Right atrium auricular region (tissue), 2 donors: ENCODE data around the gene ETF1. TPM values are rescaled to one million over a fixed set of nuclear protein-coding genes. Genes with fewer than 3 reads are reported as not detected.

ENCODE experiments used
- DNase-seq: peaks from one replicate; pipeline ENCODE4 v3.0.0-alpha.2; 2019; ENCODE audit warnings: low spot score
- H3K27ac ChIP-seq, 2 donors: fragments of 200-600 bp; sonication (generic); 1 replicate in 1 of 2; 2 replicates in 1 of 2; pipeline ENCODE4 v1.5.1; 2016 to 2019
- H3K27me3 ChIP-seq, 2 donors: fragments of 200-600 bp; sonication (generic); one replicate each; pipeline versions ENCODE4 v1.5.1 to v1.6.0; 2017 to 2019
- H3K36me3 ChIP-seq: fragments of 200-600 bp; sonication (generic); one replicate; pipeline ENCODE4 v1.5.1; 2016
- H3K4me1 ChIP-seq, 2 donors: fragments of 200-600 bp; sonication (generic); one replicate each; pipeline versions ENCODE4 v1.5.1 to v1.6.0; 2017 to 2019
- H3K4me3 ChIP-seq, 2 donors: fragments of 200-600 bp; sonication (generic); 1 replicate in 1 of 2; 2 replicates in 1 of 2; pipeline ENCODE4 v1.5.1; 2017 to 2019; ENCODE audit warnings: mild to moderate bottlenecking in 1 of 2, moderate library complexity in 1 of 2
- H3K9me3 ChIP-seq, 2 donors: fragments of 200-600 bp; sonication (generic); one replicate each; pipeline ENCODE4 v1.5.1; 2019
- CTCF ChIP-seq, 2 donors: fragments of 200-600 bp; sonication (generic); IDR thresholded peaks; one replicate each; pipeline ENCODE4 v1.5.1; 2019; ENCODE audit warnings: antibody characterized with exemption in 2 of 2
- total RNA-seq, 2 donors: library from RNA; depleted of rRNA; stranded (reverse); fragments of >200 nt; gene quantifications; one replicate each; pipeline ENCODE4 v1.1.0, GENCODE V29; 2016

Gene ETF1
- total RNA-seq, 2 donors from 2014 or later, result 62.0 to 64.1 TPM

GRCh38 chr5:138465261-138466124 lies 77.5 kb downstream of the ETF1 start, which contains the start of gene EGR1:
Gene EGR1 (plus strand): TSS chr5:138465479. CDS start chr5:138465762, 283 bp downstream.
- DNase-seq, result peak; percentile 98
- Histone ChIP-seq H3K27ac (peak within 1 kb of the TSS; percentile 96 to 99), H3K4me3 (peak within 1 kb of the TSS; percentile 73 to 83), H3K4me1 (peaks cover 0 to 48% of the 10 kb centered on the region in 2 donors), H3K27me3 (no peaks in the 10 kb centered on the region), H3K36me3 (peaks cover 18% of the 10 kb centered on the region), H3K9me3 (no peaks in the 10 kb centered on the region)
- no peak for TF ChIP-seq CTCF (IDR thresholded peaks at IDR 0.05)

DNA sequence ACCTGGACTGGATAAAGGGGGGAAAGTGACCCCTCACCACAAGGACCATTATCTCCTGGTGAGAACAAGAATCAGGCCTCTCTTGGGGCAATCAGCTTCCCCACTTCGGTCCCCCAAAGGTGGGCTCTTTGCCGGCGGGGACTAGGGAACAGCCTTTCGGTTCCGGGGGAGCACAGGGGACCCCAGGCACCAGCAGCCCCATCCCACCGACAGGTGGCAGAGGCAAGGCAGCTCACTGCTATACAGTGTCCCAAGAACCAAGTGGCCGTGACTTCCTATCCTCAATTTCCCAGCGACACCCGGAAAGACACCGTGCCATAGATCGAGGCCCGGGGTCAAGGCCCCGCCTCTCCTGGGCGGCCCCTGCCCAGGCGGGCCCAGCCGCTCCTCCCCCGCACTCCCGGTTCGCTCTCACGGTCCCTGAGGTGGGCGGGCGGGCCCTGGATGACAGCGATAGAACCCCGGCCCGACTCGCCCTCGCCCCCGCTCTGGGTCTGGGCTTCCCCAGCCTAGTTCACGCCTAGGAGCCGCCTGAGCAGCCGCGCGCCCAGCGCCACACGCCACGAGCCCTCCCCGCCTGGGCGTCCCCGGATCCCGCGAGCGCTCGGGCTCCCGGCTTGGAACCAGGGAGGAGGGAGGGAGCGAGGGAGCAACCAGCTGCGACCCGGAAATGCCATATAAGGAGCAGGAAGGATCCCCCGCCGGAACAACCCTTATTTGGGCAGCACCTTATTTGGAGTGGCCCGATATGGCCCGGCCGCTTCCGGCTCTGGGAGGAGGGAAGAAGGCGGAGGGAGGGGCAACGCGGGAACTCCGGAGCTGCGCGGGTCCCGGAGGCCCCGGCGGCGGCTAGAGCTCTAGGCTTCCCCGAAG lies 78.4 kb downstream of the ETF1 start:
- H3K36me3 ChIP-seq, result peaks cover 18% of the 10 kb centered on the region
- DNase-seq, result peak; percentile 99
- peak overlapping the region; percentile 73 to 83 for H3K4me3 ChIP-seq
- peak; percentile 25 to 63 for TF ChIP-seq CTCF (IDR thresholded peaks at IDR 0.05)
- H3K27ac ChIP-seq, result peak overlapping the region; percentile 96 to 99
- peaks cover 0 to 49% of the 10 kb centered on the region in 2 donors for H3K4me1 ChIP-seq
- H3K9me3 ChIP-seq, result no peaks in the 10 kb centered on the region
- no peaks in the 10 kb centered on the region for H3K27me3 ChIP-seq

GRCh38 chr5:138464008-138464387 lies 79.0 kb downstream of the ETF1 start:
- Histone ChIP-seq H3K27ac (peak overlapping the region; percentile 96 to 99), H3K27me3 (no peaks in the 10 kb centered on the region), H3K36me3 (peaks cover 18% of the 10 kb centered on the region), H3K9me3 (no peaks in the 10 kb centered on the region), H3K4me3 (peak overlapping the region; percentile 73 to 83), H3K4me1 (peaks cover 0 to 55% of the 10 kb centered on the region in 2 donors)
- peak; percentile 94 to 95 for TF ChIP-seq CTCF (IDR thresholded peaks at IDR 0.05)
- peak; percentile 93 for DNase-seq

GRCh38 chr5:138463419-138464007 lies 79.5 kb downstream of the ETF1 start:
- Histone ChIP-seq H3K27me3 (no peaks in the 10 kb centered on the region), H3K4me3 (peak overlapping the region; percentile 73 to 83), H3K27ac (peak overlapping the region; percentile 96 to 99), H3K9me3 (no peaks in the 10 kb centered on the region), H3K4me1 (peaks cover 0 to 60% of the 10 kb centered on the region in 2 donors), H3K36me3 (peaks cover 18% of the 10 kb centered on the region)
- no peak for TF ChIP-seq CTCF (IDR thresholded peaks at IDR 0.05)
- no peak for DNase-seq

DNA sequence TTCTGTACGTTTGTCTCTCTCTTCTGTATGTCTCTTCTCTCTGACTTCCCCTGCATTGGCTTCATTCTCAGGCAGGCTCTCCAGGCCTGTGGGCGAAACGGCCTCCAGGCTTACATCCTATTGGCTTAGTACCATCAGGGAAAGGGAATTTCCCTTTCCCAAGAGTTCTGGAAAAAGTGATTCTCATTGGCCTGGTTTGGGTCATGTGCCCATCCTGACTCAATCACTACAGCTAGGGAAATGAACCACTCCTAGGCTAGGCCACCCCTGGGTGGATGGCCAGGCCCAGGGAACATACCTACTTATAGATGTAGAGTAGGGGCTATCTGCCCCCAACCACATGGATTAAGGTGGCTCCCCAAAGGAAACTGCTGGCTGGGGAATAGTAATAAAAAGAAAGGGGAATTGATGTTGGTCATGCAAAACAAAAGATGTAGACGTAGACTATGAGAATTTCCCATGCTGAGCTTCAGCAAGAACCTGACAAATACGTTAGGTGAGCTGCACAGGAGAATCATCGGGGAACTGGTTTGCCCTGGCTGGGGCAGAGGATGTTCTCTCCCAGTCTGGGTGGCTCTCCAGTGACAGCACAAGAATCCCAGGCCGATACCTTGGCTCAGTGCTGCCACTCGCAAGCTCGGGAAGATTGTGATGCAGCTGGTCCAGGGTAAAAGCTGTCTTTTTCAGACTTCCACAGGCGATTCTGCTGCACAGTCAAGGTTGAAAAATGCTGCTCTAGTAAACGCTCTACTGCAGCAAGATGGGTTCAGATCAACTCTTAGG lies 81.5 kb downstream of the ETF1 start:
- Histone ChIP-seq H3K36me3 (peaks cover 2% of the 10 kb centered on the region), H3K9me3 (no peaks in the 10 kb centered on the region), H3K27ac (peak overlapping the region; percentile 43 to 44), H3K27me3 (no peaks in the 10 kb centered on the region), H3K4me1 (peaks cover 0 to 55% of the 10 kb centered on the region in 2 donors), H3K4me3 (no peak overlapping the region)
- peak; percentile 70 for DNase-seq
- no peak for TF ChIP-seq CTCF (IDR thresholded peaks at IDR 0.05)
